ENCODE measurements around the gene TRIM44. TPM values are rescaled to one million over a fixed set of nuclear protein-coding genes. Genes with fewer than 3 reads are reported as not detected.

Gene TRIM44
- total RNA-seq, 6 experiments from 2014 or later = 13.9 to 37.1 (median 31.9) TPM

GRCh38 chr11:35671396-35672127, 9.0 kb downstream of the TRIM44 start:
- H3K27me3 ChIP-seq = no peaks in the 10 kb centered on the region
- intact Hi-C loops (cut with DNase I) = no loop called here
- ATAC-seq (peak; percentile 53 to 75 (median 64)), DNase-seq (no peak)
- 100% methylated on average over 3 of the region's 3 CpGs for WGBS (ENCODE audit: insufficient coverage, low coverage, low lambda C conversion rate, missing lambda C conversion rate)
- no peaks in the 10 kb centered on the region for H3K9me3 ChIP-seq
- H3K4me3 ChIP-seq = no peak overlapping the region
- no peaks in the 10 kb centered on the region for H3K36me3 ChIP-seq
- no peak for TF ChIP-seq CTCF (IDR thresholded peaks at IDR 0.05)
- TF ChIP-seq POLR2A (IDR thresholded peaks at IDR 0.05) = no peak
- H3K4me1 ChIP-seq = peaks cover 0 to 33% (median 9%) of the 10 kb centered on the region in 4 donors
- H3K27ac ChIP-seq = no peak overlapping the region

- no peak overlapping the region for H3K4me3 ChIP-seq
- TF ChIP-seq CTCF (IDR thresholded peaks at IDR 0.05) = no peak
- TF ChIP-seq POLR2A (IDR thresholded peaks at IDR 0.05) = no peak
- intact Hi-C loops (cut with DNase I) = no loop called here
- DNase-seq (no peak), ATAC-seq (no peak)
- peaks cover 0 to 42% (median 12%) of the 10 kb centered on the region in 4 donors for H3K4me1 ChIP-seq
- no peaks in the 10 kb centered on the region for H3K36me3 ChIP-seq
- 88% methylated on average over 2 of the region's 3 CpGs for WGBS (ENCODE audit: insufficient coverage, low coverage, low lambda C conversion rate, missing lambda C conversion rate)
- H3K9me3 ChIP-seq = no peaks in the 10 kb centered on the region
- no peak overlapping the region for H3K27ac ChIP-seq
- H3K27me3 ChIP-seq = no peaks in the 10 kb centered on the region
Observed at GRCh38 chr11:35672608-35673007, 10.0 kb downstream of the TRIM44 start.

GRCh38 chr11:35675901-35676610, 13.5 kb downstream of the TRIM44 start:
- whole genome bisulfite sequencing (ENCODE audit: insufficient coverage, low coverage, low lambda C conversion rate, missing lambda C conversion rate) = 73% methylated on average over 1 of the region's 1 CpG
- ATAC-seq (peak in 3 of 4 donors; percentile 15 to 25 (median 23)), DNase-seq (no peak)
- Histone ChIP-seq H3K4me3 (no peak overlapping the region), H3K4me1 (peaks cover 0 to 33% (median 9%) of the 10 kb centered on the region in 4 donors), H3K36me3 (no peaks in the 10 kb centered on the region), H3K9me3 (no peaks in the 10 kb centered on the region), H3K27ac (no peak overlapping the region), H3K27me3 (no peaks in the 10 kb centered on the region)
- no peak for TF ChIP-seq CTCF (IDR thresholded peaks at IDR 0.05)
- no peak for TF ChIP-seq POLR2A (IDR thresholded peaks at IDR 0.05)
- intact Hi-C loops (cut with DNase I) = no loop called here

GRCh38 chr11:35676611-35676965, 14.0 kb downstream of the TRIM44 start:
- no peak for DNase-seq
- no peaks in the 10 kb centered on the region for H3K27me3 ChIP-seq
- ATAC-seq = peak in 3 of 4 donors; percentile 19 to 42 (median 22)
- WGBS (ENCODE audit: insufficient coverage, low coverage, low lambda C conversion rate, missing lambda C conversion rate) = 44% methylated on average over 1 of the region's 1 CpG
- no peak overlapping the region for H3K4me3 ChIP-seq
- H3K27ac ChIP-seq = no peak overlapping the region
- intact Hi-C loops (cut with DNase I) = no loop called here
- no peaks in the 10 kb centered on the region for H3K9me3 ChIP-seq
- TF ChIP-seq POLR2A (IDR thresholded peaks at IDR 0.05) (no peak), CTCF (IDR thresholded peaks at IDR 0.05) (no peak)
- peaks cover 0 to 28% (median 6%) of the 10 kb centered on the region in 4 donors for H3K4me1 ChIP-seq
- H3K36me3 ChIP-seq = no peaks in the 10 kb centered on the region

All from right lobe of liver (tissue), 6 donors.